Measurements from ENCODE around the gene DDX1. TPM values are rescaled to one million over a fixed set of nuclear protein-coding genes. Genes with fewer than 3 reads are reported as not detected.
"Not testable (repeated sequence)": the region's sequence is repeated elsewhere in the genome, so short reads cannot be mapped to it uniquely, and the experiment has no call there.

Gene DDX1
- polyA plus RNA-seq: 116 TPM
- long read RNA-seq, donor 1, transcript DDX1-201 (26 exons, 2,739 nt): major isoform, 9 of 21 reads
- long read RNA-seq, donor 1, partial matches to known transcripts: 10 of 21 reads
- long read RNA-seq, donor 1, other reads (novel, unspliced or antisense): 0 of 21 reads
- long read RNA-seq, donor 2, transcript DDX1-201 (26 exons, 2,739 nt): major isoform, 8 of 32 reads
- long read RNA-seq, donor 2, partial matches to known transcripts: 24 of 32 reads
- long read RNA-seq, donor 2, other reads (novel, unspliced or antisense): 0 of 32 reads
- long read RNA-seq, donor 3: 0 reads
- long read RNA-seq, donor 4, partial matches to known transcripts: 0 of 1 reads
- long read RNA-seq, donor 4, other reads (novel, unspliced or antisense): 0 of 1 reads
- long read RNA-seq, donor 5, transcript DDX1-201 (26 exons, 2,739 nt): major isoform, 9 of 22 reads
- long read RNA-seq, donor 5, partial matches to known transcripts: 13 of 22 reads
- long read RNA-seq, donor 5, other reads (novel, unspliced or antisense): 0 of 22 reads
- long read RNA-seq, donor 6, transcript DDX1-201 (26 exons, 2,739 nt): major isoform, 11 of 43 reads
- long read RNA-seq, donor 6, partial matches to known transcripts: 29 of 43 reads
- long read RNA-seq, donor 6, other reads (novel, unspliced or antisense): 0 of 43 reads
- long read RNA-seq, donor 7, partial matches to known transcripts: 6 of 10 reads
- long read RNA-seq, donor 7, other reads (novel, unspliced or antisense): 0 of 10 reads
- long read RNA-seq, donor 8, transcript DDX1-201 (26 exons, 2,739 nt): major isoform, 8 of 37 reads
- long read RNA-seq, donor 8, partial matches to known transcripts: 28 of 37 reads
- long read RNA-seq, donor 8, other reads (novel, unspliced or antisense): 0 of 37 reads
- long read RNA-seq, donor 9, transcript DDX1-201 (26 exons, 2,739 nt): major isoform, 10 of 40 reads
- long read RNA-seq, donor 9, partial matches to known transcripts: 25 of 40 reads
- long read RNA-seq, donor 9, other reads (novel, unspliced or antisense): 0 of 40 reads
- long read RNA-seq, donor 10, transcript DDX1-201 (26 exons, 2,739 nt): major isoform, 14 of 38 reads
- long read RNA-seq, donor 10, partial matches to known transcripts: 21 of 38 reads
- long read RNA-seq, donor 10, other reads (novel, unspliced or antisense): 0 of 38 reads
- long read RNA-seq, donor 11, transcript DDX1-201 (26 exons, 2,739 nt): major isoform, 13 of 18 reads
- long read RNA-seq, donor 11, partial matches to known transcripts: 5 of 18 reads
- long read RNA-seq, donor 11, other reads (novel, unspliced or antisense): 0 of 18 reads

DNA sequence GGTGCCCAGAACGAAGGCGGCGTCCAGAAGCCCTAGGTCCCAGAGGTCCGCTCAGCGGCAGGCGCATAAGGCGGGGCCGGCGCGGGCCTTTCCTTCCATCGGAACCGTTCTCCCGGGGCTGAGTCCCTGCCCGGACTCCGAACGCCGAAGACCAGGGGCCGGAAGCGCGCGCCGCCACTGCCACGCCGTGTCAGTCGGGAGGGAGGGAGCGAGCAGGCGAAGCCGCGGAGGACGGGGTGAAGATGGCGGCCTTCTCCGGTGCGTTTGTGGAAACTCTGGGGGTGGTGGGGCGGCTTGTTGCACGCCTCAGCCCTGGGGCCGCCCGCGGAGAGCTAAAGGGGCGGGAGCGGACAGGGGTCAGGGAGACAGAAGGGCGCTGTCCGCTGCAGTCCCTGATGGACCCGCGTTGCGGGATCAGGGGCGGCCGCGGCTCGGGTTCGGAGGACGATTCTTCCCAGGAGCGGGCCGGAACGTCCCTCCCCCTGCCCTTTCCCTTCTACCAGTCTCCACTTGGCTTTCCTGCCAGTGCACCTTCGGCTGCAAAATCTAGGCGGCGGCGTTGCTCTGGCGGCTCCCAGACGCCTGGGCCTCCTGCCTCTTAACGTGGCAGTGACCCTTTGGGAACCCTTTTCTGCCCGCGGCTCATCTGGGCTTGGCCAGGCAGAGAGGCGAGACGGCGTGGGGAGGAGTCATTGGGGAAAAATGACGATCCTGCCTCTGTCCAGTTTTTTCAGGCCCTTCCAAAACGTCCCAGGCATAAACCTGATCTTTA, at the start of gene DDX1:
Gene DDX1, plus strand, starts transcription at position 177 of the 772 bp plus-strand sequence. Its CDS starts 66 bp downstream, at position 243.
- Histone ChIP-seq H3K36me3 (ENCODE audit: control insufficient read depth, insufficient read depth, low read length) (peaks cover 13% of the 10 kb centered on the region), H3K9me3 (ENCODE audit: control insufficient read depth, low read depth, low read length) (no peaks in the 10 kb centered on the region), H3K27ac (ENCODE audit: low read length) (peak within 1 kb of the TSS; percentile 92), H3K27me3 (ENCODE audit: control insufficient read depth, insufficient read depth, low read length) (no peaks in the 10 kb centered on the region), H3K4me1 (ENCODE audit: control insufficient read depth, insufficient read depth, low read length) (no peaks in the 10 kb centered on the region), H3K4me3 (ENCODE audit: low read length) (peak within 1 kb of the TSS; percentile 94)
- no CpG with 5 or more reads among the region's 68 CpGs for WGBS (ENCODE audit: insufficient coverage, low lambda C conversion rate)
- DNase-seq: peak; percentile 80 to 91

DNA sequence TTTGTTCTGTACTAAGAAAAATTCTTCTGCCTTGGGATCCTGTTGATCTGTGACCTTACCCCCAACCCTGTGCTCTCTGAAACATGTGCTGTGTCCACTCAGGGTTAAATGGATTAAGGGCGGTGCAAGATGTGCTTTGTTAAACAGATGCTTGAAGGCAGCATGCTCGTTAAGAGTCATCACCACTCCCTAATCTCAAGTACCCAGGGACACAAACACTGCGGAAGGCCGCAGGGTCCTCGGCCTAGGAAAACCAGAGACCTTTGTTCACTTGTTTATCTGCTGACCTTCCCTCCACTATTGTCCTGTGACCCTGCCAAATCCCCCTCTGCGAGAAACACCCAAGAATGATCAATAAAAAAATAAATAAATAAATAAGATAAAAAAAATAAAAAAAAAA, 49.4 kb upstream of the DDX1 start:
- no CpG with 5 or more reads among the region's 6 CpGs for WGBS (ENCODE audit: insufficient coverage, low lambda C conversion rate)
- peaks cover 13% of the 10 kb centered on the region for H3K36me3 ChIP-seq (ENCODE audit: control insufficient read depth, insufficient read depth, low read length)
- not testable (repeated sequence) for DNase-seq; H3K4me3 ChIP-seq (ENCODE audit: low read length); H3K27ac ChIP-seq (ENCODE audit: low read length); H3K4me1 ChIP-seq (ENCODE audit: control insufficient read depth, insufficient read depth, low read length); H3K9me3 ChIP-seq (ENCODE audit: control insufficient read depth, low read depth, low read length); H3K27me3 ChIP-seq (ENCODE audit: control insufficient read depth, insufficient read depth, low read length)

DNA sequence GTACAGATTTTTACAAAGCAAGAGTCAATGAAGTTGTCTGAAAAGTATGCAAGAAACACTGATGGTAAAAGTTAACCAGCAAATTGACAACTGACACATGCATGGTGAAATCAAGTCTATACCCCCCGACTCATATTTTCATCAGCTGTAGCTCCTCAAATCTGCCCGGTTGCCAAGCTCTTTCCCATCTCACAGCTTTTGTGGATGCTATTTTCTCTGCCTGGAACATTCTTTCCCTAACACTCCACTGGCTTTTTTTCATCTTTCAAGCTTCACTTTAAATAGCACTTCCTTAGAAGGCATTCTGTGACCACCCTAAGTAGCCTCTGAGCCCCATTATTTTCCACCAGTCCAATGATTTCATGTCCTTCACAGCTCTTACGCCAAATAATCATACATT, 48.6 kb upstream of the DDX1 start:
- H3K9me3 ChIP-seq (ENCODE audit: control insufficient read depth, low read depth, low read length): no peaks in the 10 kb centered on the region
- 75% methylated on average over 2 of the region's 3 CpGs for WGBS (ENCODE audit: insufficient coverage, low lambda C conversion rate)
- H3K36me3 ChIP-seq (ENCODE audit: control insufficient read depth, insufficient read depth, low read length): peaks cover 11% of the 10 kb centered on the region
- H3K27me3 ChIP-seq (ENCODE audit: control insufficient read depth, insufficient read depth, low read length): no peaks in the 10 kb centered on the region
- H3K4me3 ChIP-seq (ENCODE audit: low read length): no peak overlapping the region
- DNase-seq: no peak
- no peak overlapping the region for H3K27ac ChIP-seq (ENCODE audit: low read length)
- no peaks in the 10 kb centered on the region for H3K4me1 ChIP-seq (ENCODE audit: control insufficient read depth, insufficient read depth, low read length)

DNA sequence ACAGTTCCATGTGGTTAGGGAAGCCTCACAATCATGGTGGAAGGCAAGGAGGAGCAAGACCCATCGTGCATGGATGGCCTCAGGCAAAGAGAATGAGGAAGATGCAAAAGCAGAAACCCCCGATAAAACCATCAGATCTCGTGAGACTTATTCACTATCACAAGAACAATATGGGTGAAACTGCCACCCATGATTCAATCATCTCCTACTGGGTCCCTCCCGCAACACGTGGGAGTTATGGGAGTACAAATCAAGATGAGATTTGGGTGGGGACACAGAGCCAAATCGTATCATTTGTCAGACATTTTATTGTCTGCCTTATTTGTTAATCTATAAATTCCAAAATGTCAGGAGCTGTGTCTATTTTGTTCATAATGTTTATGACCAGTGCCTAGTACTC, 48.1 kb upstream of the DDX1 start:
- Histone ChIP-seq H3K27me3 (ENCODE audit: control insufficient read depth, insufficient read depth, low read length) (no peaks in the 10 kb centered on the region), H3K36me3 (ENCODE audit: control insufficient read depth, insufficient read depth, low read length) (peaks cover 10% of the 10 kb centered on the region), H3K4me1 (ENCODE audit: control insufficient read depth, insufficient read depth, low read length) (no peaks in the 10 kb centered on the region), H3K27ac (ENCODE audit: low read length) (no peak overlapping the region), H3K4me3 (ENCODE audit: low read length) (no peak overlapping the region), H3K9me3 (ENCODE audit: control insufficient read depth, low read depth, low read length) (no peaks in the 10 kb centered on the region)
- DNase-seq: no peak
- no CpG with 5 or more reads among the region's 6 CpGs for WGBS (ENCODE audit: insufficient coverage, low lambda C conversion rate)

DNA sequence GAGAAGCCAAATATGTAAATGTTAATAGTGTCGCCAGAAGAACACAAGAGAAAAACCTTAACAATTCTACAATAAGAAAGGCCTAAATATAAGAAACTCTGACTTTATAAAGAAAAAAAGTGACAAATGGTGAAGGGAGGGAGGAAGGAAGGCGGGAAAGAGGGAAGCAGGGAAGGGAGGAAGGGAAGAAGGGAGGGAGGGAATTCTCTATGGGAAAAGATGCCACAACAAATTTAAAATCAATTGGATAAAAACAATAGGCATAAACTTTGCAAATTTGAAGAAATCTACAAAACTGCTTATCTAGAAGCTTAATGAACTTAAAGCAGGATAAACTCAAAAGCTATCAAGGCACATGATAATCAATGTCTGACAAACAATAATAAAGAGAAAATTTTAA, 47.4 kb upstream of the DDX1 start:
- no peak for DNase-seq
- Histone ChIP-seq H3K4me3 (ENCODE audit: low read length) (no peak overlapping the region), H3K9me3 (ENCODE audit: control insufficient read depth, low read depth, low read length) (no peaks in the 10 kb centered on the region), H3K27me3 (ENCODE audit: control insufficient read depth, insufficient read depth, low read length) (no peaks in the 10 kb centered on the region), H3K27ac (ENCODE audit: low read length) (no peak overlapping the region), H3K4me1 (ENCODE audit: control insufficient read depth, insufficient read depth, low read length) (no peaks in the 10 kb centered on the region), H3K36me3 (ENCODE audit: control insufficient read depth, insufficient read depth, low read length) (peaks cover 12% of the 10 kb centered on the region)
- WGBS (ENCODE audit: insufficient coverage, low lambda C conversion rate): 100% methylated on average over 1 of the region's 2 CpGs

DNA sequence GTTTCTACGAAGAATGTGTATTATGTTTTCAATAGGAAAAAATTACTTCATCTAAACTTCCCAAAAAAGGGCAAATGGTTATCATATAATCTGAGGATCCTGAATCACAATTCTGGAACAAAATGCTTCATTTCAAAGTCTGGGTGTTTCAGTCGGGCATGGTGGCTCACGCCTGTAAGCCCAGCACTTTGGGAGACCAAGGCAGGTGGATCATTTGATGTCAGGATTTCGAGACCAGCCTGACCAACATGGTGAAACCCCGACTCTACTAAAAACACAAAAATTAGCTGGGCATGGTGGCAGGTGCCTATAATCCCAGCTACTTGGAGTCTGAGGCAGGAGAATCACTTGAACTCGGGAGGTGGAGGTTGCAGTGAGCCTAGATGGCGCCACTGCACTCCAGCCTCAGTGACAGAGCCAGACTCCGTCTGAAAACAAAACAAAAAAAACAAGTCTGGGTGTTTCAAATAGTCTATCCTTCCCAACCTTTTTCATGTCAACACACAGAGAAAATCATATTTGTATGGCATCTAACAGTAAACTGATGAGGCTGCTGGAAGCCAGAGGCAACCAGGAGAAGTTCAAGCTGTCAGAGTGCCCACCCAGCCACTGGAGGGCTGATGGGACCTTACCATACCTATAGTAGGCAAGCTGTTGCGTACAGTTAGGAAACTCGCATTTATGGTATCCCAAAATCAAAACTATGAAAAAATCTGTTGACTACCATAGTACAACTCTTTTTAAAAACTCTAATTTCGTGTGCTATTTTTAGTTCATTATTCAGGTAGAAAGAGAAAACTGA, 45.2 kb upstream of the DDX1 start:
- WGBS (ENCODE audit: insufficient coverage, low lambda C conversion rate): 100% methylated on average over 3 of the region's 11 CpGs
- Histone ChIP-seq H3K27me3 (ENCODE audit: control insufficient read depth, insufficient read depth, low read length) (no peaks in the 10 kb centered on the region), H3K4me1 (ENCODE audit: control insufficient read depth, insufficient read depth, low read length) (no peaks in the 10 kb centered on the region), H3K4me3 (ENCODE audit: low read length) (no peak overlapping the region), H3K9me3 (ENCODE audit: control insufficient read depth, low read depth, low read length) (no peaks in the 10 kb centered on the region), H3K36me3 (ENCODE audit: control insufficient read depth, insufficient read depth, low read length) (peaks cover 28% of the 10 kb centered on the region), H3K27ac (ENCODE audit: low read length) (no peak overlapping the region)
- DNase-seq: no peak

DNA sequence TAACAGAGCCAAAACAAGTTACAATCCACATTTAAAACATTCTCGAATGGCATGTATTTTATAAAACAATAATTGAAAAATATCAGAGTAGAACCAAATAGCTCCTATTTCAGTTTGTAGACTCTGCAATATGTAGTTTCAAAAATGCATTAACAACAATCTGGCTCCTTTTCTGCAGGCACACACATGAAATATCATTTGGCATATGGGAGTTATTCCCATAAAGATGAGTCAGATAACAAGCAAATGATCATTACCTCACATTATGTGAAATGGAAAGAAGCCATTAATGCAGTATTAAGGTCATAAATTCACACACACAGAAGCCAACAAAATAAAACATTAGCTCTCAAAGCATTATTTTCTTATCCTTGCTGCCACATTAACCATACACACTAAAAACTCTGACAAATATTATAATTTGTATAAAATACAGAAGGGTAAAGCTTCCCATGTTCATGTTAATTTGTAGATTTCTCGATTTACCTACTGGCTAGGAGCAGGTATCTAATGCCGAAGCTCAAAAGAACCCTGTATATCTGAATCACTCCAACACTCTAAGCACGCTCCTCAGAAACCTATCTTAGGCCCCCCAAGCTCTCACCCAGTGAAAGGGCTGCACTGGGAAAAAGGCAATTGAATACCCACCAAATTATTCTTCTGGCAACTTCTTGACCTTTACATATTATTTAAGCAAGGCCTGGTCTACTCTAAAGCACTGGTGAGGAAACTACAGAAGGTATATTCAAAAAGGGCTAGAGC, 44.4 kb upstream of the DDX1 start:
- no peaks in the 10 kb centered on the region for H3K4me1 ChIP-seq (ENCODE audit: control insufficient read depth, insufficient read depth, low read length)
- 86% methylated on average over 1 of the region's 4 CpGs for WGBS (ENCODE audit: insufficient coverage, low lambda C conversion rate)
- peaks cover 32% of the 10 kb centered on the region for H3K36me3 ChIP-seq (ENCODE audit: control insufficient read depth, insufficient read depth, low read length)
- no peaks in the 10 kb centered on the region for H3K27me3 ChIP-seq (ENCODE audit: control insufficient read depth, insufficient read depth, low read length)
- DNase-seq: no peak
- no peak overlapping the region for H3K27ac ChIP-seq (ENCODE audit: low read length)
- H3K4me3 ChIP-seq (ENCODE audit: low read length): no peak overlapping the region
- H3K9me3 ChIP-seq (ENCODE audit: control insufficient read depth, low read depth, low read length): no peaks in the 10 kb centered on the region

DNA sequence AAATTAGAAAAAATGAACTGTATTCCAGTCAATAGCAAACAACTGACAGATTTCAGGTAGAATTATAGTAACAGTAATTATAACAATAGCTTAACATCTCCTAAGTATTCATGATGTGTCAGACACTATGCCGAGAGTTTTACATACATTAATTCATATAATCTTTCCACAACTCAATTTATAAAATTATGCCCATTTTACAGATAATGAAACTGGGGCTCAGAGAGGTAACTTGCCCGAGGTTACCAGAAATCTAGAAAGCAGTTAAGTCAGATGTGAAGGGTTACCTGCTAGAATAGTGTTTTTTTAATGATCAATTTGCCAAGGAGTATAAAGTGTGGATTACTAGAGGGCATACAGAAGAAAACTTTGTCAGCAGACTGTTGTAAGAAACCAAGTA, 42.7 kb upstream of the DDX1 start:
- Histone ChIP-seq H3K27me3 (ENCODE audit: control insufficient read depth, insufficient read depth, low read length) (no peaks in the 10 kb centered on the region), H3K27ac (ENCODE audit: low read length) (no peak overlapping the region), H3K36me3 (ENCODE audit: control insufficient read depth, insufficient read depth, low read length) (peaks cover 38% of the 10 kb centered on the region), H3K4me1 (ENCODE audit: control insufficient read depth, insufficient read depth, low read length) (no peaks in the 10 kb centered on the region), H3K9me3 (ENCODE audit: control insufficient read depth, low read depth, low read length) (no peaks in the 10 kb centered on the region), H3K4me3 (ENCODE audit: low read length) (no peak overlapping the region)
- WGBS (ENCODE audit: insufficient coverage, low lambda C conversion rate): 100% methylated on average over 1 of the region's 2 CpGs
- no peak for DNase-seq

DNA sequence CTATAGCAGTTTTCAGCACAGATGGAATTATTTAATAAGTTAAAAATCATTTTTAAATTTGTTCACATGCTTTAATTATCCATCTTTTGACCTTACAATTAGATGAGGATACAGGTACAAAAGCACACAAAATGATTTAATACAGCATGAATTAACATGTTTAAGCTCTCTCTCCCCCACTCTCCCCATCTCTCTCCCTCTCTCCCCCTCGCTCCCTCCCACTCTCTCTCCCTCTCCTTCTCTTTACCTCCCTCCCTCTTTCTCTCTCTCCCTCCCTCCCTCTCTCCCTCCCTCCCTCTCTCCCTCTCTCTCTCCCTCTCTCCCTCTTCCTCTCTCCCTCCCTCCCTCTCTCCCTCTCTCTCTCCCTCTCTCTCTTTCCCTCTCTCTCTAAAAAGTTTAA, 38.1 kb upstream of the DDX1 start:
- Histone ChIP-seq H3K36me3 (ENCODE audit: control insufficient read depth, insufficient read depth, low read length) (peaks cover 34% of the 10 kb centered on the region), H3K27me3 (ENCODE audit: control insufficient read depth, insufficient read depth, low read length) (no peaks in the 10 kb centered on the region), H3K4me3 (ENCODE audit: low read length) (no peak overlapping the region), H3K4me1 (ENCODE audit: control insufficient read depth, insufficient read depth, low read length) (peaks cover 11% of the 10 kb centered on the region), H3K27ac (ENCODE audit: low read length) (no peak overlapping the region), H3K9me3 (ENCODE audit: control insufficient read depth, low read depth, low read length) (no peaks in the 10 kb centered on the region)
- 86% methylated on average over 1 of the region's 1 CpG for WGBS (ENCODE audit: insufficient coverage, low lambda C conversion rate)
- DNase-seq: no peak
